Measurements from ENCODE around the gene NRXN3. TPM values are rescaled to one million over a fixed set of nuclear protein-coding genes. Genes with fewer than 3 reads are reported as not detected.

NRXN3 gene
- total and polyA plus RNA-seq, 3 experiments from 2014 or later = not detected

- ChIA-PET POLR2A (no interaction called here), CTCF (no interaction called here)
- Mint-ChIP-seq H3K27me3 (no peaks in the 10 kb centered on the region), H3K36me3 (no peaks in the 10 kb centered on the region), H3K4me1 (no peaks in the 10 kb centered on the region), H3K9me3 (peaks cover 0 to 3% (median 0%) of the 10 kb centered on the region in 5 donors), H3K4me3 (no peak overlapping the region), H3K27ac (no peak overlapping the region)
- Histone ChIP-seq H3K9me3 (ENCODE audit: low read length) (no peaks in the 10 kb centered on the region), H3K27me3 (ENCODE audit: insufficient read depth, low read length, poor library complexity, severe bottlenecking) (no peaks in the 10 kb centered on the region), H3K4me1 (ENCODE audit: insufficient read depth, low read length) (no peaks in the 10 kb centered on the region), H3K36me3 (ENCODE audit: insufficient read depth, low read length) (no peaks in the 10 kb centered on the region), H3K4me3 (ENCODE audit: low read length) (no peak overlapping the region), H3K27ac (ENCODE audit: low read depth, low read length) (no peak overlapping the region)
- DNase-seq = no peak
These were observed 593.6 kb downstream of the NRXN3 start for GRCh38 chr14:78763746-78764145.

- Histone ChIP-seq H3K4me3 (ENCODE audit: low read length) (no peak overlapping the region), H3K27me3 (ENCODE audit: insufficient read depth, low read length, poor library complexity, severe bottlenecking) (no peaks in the 10 kb centered on the region), H3K9me3 (ENCODE audit: low read length) (no peaks in the 10 kb centered on the region), H3K27ac (ENCODE audit: low read depth, low read length) (no peak overlapping the region), H3K36me3 (ENCODE audit: insufficient read depth, low read length) (no peaks in the 10 kb centered on the region), H3K4me1 (ENCODE audit: insufficient read depth, low read length) (no peaks in the 10 kb centered on the region)
- H3K27ac Mint-ChIP-seq = no peak overlapping the region
- H3K4me3 Mint-ChIP-seq = no peak overlapping the region
- ChIA-PET POLR2A (no interaction called here), CTCF (no interaction called here)
- H3K4me1 Mint-ChIP-seq = no peaks in the 10 kb centered on the region
- H3K36me3 Mint-ChIP-seq = no peaks in the 10 kb centered on the region
- DNase-seq = no peak
- H3K9me3 Mint-ChIP-seq = peaks cover 0 to 3% (median 0%) of the 10 kb centered on the region in 5 donors
- no peaks in the 10 kb centered on the region for H3K27me3 Mint-ChIP-seq
These were observed 594.1 kb downstream of the NRXN3 start for GRCh38 chr14:78764240-78764639.

GRCh38 chr14:78764645-78765044, 594.5 kb downstream of the NRXN3 start:
- Mint-ChIP-seq H3K4me3 (no peak overlapping the region), H3K4me1 (no peaks in the 10 kb centered on the region), H3K36me3 (no peaks in the 10 kb centered on the region), H3K27me3 (no peaks in the 10 kb centered on the region), H3K27ac (no peak overlapping the region), H3K9me3 (peaks cover 0 to 3% (median 0%) of the 10 kb centered on the region in 5 donors)
- no peak overlapping the region for H3K4me3 ChIP-seq (ENCODE audit: low read length)
- H3K4me1 ChIP-seq (ENCODE audit: insufficient read depth, low read length) = no peaks in the 10 kb centered on the region
- H3K27ac ChIP-seq (ENCODE audit: low read depth, low read length) = no peak overlapping the region
- no peak for DNase-seq
- ChIA-PET POLR2A (no interaction called here), CTCF (no interaction called here)
- no peaks in the 10 kb centered on the region for H3K36me3 ChIP-seq (ENCODE audit: insufficient read depth, low read length)
- H3K9me3 ChIP-seq (ENCODE audit: low read length) = no peaks in the 10 kb centered on the region
- no peaks in the 10 kb centered on the region for H3K27me3 ChIP-seq (ENCODE audit: insufficient read depth, low read length, poor library complexity, severe bottlenecking)

GRCh38 chr14:78767436-78767835, 597.3 kb downstream of the NRXN3 start:
- H3K36me3 Mint-ChIP-seq = no peaks in the 10 kb centered on the region
- H3K9me3 ChIP-seq (ENCODE audit: low read length) = no peaks in the 10 kb centered on the region
- no peaks in the 10 kb centered on the region for H3K27me3 Mint-ChIP-seq
- no peaks in the 10 kb centered on the region for H3K36me3 ChIP-seq (ENCODE audit: insufficient read depth, low read length)
- no peak overlapping the region for H3K27ac Mint-ChIP-seq
- ChIA-PET CTCF (no interaction called here), POLR2A (no interaction called here)
- H3K4me3 Mint-ChIP-seq = no peak overlapping the region
- no peak overlapping the region for H3K4me3 ChIP-seq (ENCODE audit: low read length)
- H3K9me3 Mint-ChIP-seq = peaks cover 0 to 2% (median 0%) of the 10 kb centered on the region in 5 donors
- H3K4me1 Mint-ChIP-seq = no peaks in the 10 kb centered on the region
- no peaks in the 10 kb centered on the region for H3K4me1 ChIP-seq (ENCODE audit: insufficient read depth, low read length)
- no peak for DNase-seq
- no peak overlapping the region for H3K27ac ChIP-seq (ENCODE audit: low read depth, low read length)
- H3K27me3 ChIP-seq (ENCODE audit: insufficient read depth, low read length, poor library complexity, severe bottlenecking) = no peaks in the 10 kb centered on the region

- Mint-ChIP-seq H3K4me1 (no peaks in the 10 kb centered on the region), H3K27ac (no peak overlapping the region), H3K27me3 (peaks cover 0 to 2% of the 10 kb centered on the region in 2 donors), H3K4me3 (no peak overlapping the region), H3K9me3 (peaks cover 0 to 6% (median 2%) of the 10 kb centered on the region in 5 donors), H3K36me3 (no peaks in the 10 kb centered on the region)
- POLR2A ChIA-PET = no interaction called here
- no peaks in the 10 kb centered on the region for H3K36me3 ChIP-seq (ENCODE audit: insufficient read depth, low read length)
- H3K9me3 ChIP-seq (ENCODE audit: low read length) = no peaks in the 10 kb centered on the region
- H3K4me1 ChIP-seq (ENCODE audit: insufficient read depth, low read length) = no peaks in the 10 kb centered on the region
- CTCF ChIA-PET = no interaction called here
- H3K27ac ChIP-seq (ENCODE audit: low read depth, low read length) = no peak overlapping the region
- H3K4me3 ChIP-seq (ENCODE audit: low read length) = no peak overlapping the region
- no peaks in the 10 kb centered on the region for H3K27me3 ChIP-seq (ENCODE audit: insufficient read depth, low read length, poor library complexity, severe bottlenecking)
- no peak for DNase-seq
These were observed 612.4 kb downstream of the NRXN3 start for GRCh38 chr14:78782551-78782950.

- no peak overlapping the region for H3K27ac ChIP-seq (ENCODE audit: low read depth, low read length)
- no peaks in the 10 kb centered on the region for H3K27me3 ChIP-seq (ENCODE audit: insufficient read depth, low read length, poor library complexity, severe bottlenecking)
- no peaks in the 10 kb centered on the region for H3K36me3 ChIP-seq (ENCODE audit: insufficient read depth, low read length)
- H3K36me3 Mint-ChIP-seq = no peaks in the 10 kb centered on the region
- no peaks in the 10 kb centered on the region for H3K4me1 ChIP-seq (ENCODE audit: insufficient read depth, low read length)
- H3K9me3 ChIP-seq (ENCODE audit: low read length) = no peaks in the 10 kb centered on the region
- no peaks in the 10 kb centered on the region for H3K4me1 Mint-ChIP-seq
- H3K4me3 Mint-ChIP-seq = no peak overlapping the region
- H3K27me3 Mint-ChIP-seq = no peaks in the 10 kb centered on the region
- H3K9me3 Mint-ChIP-seq = peaks cover 0 to 8% (median 2%) of the 10 kb centered on the region in 5 donors
- no peak for DNase-seq
- H3K4me3 ChIP-seq (ENCODE audit: low read length) = no peak overlapping the region
- no peak overlapping the region for H3K27ac Mint-ChIP-seq
- POLR2A ChIA-PET = no interaction called here
- CTCF ChIA-PET = no interaction called here
These were observed 615.1 kb downstream of the NRXN3 start for GRCh38 chr14:78785265-78785664.

GRCh38 chr14:78788467-78789360, 618.5 kb downstream of the NRXN3 start:
- H3K36me3 Mint-ChIP-seq = no peaks in the 10 kb centered on the region
- H3K27ac ChIP-seq (ENCODE audit: low read depth, low read length) = no peak overlapping the region
- CTCF ChIA-PET = interaction anchor here (1.2 kb wide), 1 partner anchor 9 kb away, joined by 3 read pairs; no protein-coding TSS in a partner anchor

GRCh38 chr14:78790271-78790670, 620.1 kb downstream of the NRXN3 start:
- Histone ChIP-seq H3K4me3 (ENCODE audit: low read length) (no peak overlapping the region), H3K27ac (ENCODE audit: low read depth, low read length) (no peak overlapping the region), H3K4me1 (ENCODE audit: insufficient read depth, low read length) (no peaks in the 10 kb centered on the region), H3K27me3 (ENCODE audit: insufficient read depth, low read length, poor library complexity, severe bottlenecking) (no peaks in the 10 kb centered on the region), H3K36me3 (ENCODE audit: insufficient read depth, low read length) (no peaks in the 10 kb centered on the region), H3K9me3 (ENCODE audit: low read length) (no peaks in the 10 kb centered on the region)
- H3K27me3 Mint-ChIP-seq = no peaks in the 10 kb centered on the region
- no peak overlapping the region for H3K27ac Mint-ChIP-seq
- CTCF ChIA-PET = no interaction called here
- DNase-seq = no peak
- POLR2A ChIA-PET = no interaction called here
- H3K4me3 Mint-ChIP-seq = no peak overlapping the region
- H3K4me1 Mint-ChIP-seq = no peaks in the 10 kb centered on the region
- peaks cover 0 to 5% (median 3%) of the 10 kb centered on the region in 5 donors for H3K9me3 Mint-ChIP-seq
- H3K36me3 Mint-ChIP-seq = no peaks in the 10 kb centered on the region

More at GRCh38 chr14:78788467-78789360, 618.5 kb downstream of the NRXN3 start:
- H3K4me1 ChIP-seq (ENCODE audit: insufficient read depth, low read length) = no peaks in the 10 kb centered on the region
- Mint-ChIP-seq H3K9me3 (peaks cover 0 to 5% (median 3%) of the 10 kb centered on the region in 5 donors), H3K4me1 (no peaks in the 10 kb centered on the region), H3K4me3 (no peak overlapping the region), H3K27me3 (no peaks in the 10 kb centered on the region), H3K27ac (no peak overlapping the region)
- no peak overlapping the region for H3K4me3 ChIP-seq (ENCODE audit: low read length)
- no peaks in the 10 kb centered on the region for H3K9me3 ChIP-seq (ENCODE audit: low read length)
- H3K27me3 ChIP-seq (ENCODE audit: insufficient read depth, low read length, poor library complexity, severe bottlenecking) = no peaks in the 10 kb centered on the region
- POLR2A ChIA-PET = no interaction called here
- no peaks in the 10 kb centered on the region for H3K36me3 ChIP-seq (ENCODE audit: insufficient read depth, low read length)
- no peak for DNase-seq

Measured in CD8-positive, alpha-beta memory T cell (primary cell).